Bone marrow (tissue), 2 donors: ENCODE measurements around the gene EFCAB5.
"Not testable (repeated sequence)": the region's sequence is repeated elsewhere in the genome, so short reads cannot be mapped to it uniquely, and the experiment has no call there.

Experiments used
- DNase-seq, 2 donors: peaks; one replicate each; lab custom pipeline; 2025; lab: John Stamatoyannopoulos, UW

The EFCAB5 gene

DNA sequence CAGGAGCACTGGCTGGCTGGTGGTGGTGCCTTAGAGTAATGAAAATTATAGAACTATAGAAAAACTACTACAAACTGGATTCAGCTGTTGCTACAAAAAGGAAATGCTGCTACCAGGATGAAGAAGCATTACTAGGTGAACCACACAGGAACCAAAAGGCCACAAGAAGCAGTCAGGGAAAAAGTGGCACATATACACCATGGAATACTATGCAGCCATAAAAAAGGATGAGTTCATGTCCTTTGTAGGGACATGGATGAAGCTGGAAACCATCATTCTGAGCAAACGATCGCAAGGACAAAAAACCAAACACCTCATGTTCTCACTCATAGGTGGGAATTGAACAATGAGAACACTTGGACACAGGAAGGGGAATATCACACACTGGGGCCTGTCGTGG lies 5.5 kb upstream of the EFCAB5 start:
- DNase-seq = not testable (repeated sequence)

- no peak for DNase-seq
Measured at GRCh38 chr17:29936724-29937123, 4.7 kb upstream of the EFCAB5 start.

DNA sequence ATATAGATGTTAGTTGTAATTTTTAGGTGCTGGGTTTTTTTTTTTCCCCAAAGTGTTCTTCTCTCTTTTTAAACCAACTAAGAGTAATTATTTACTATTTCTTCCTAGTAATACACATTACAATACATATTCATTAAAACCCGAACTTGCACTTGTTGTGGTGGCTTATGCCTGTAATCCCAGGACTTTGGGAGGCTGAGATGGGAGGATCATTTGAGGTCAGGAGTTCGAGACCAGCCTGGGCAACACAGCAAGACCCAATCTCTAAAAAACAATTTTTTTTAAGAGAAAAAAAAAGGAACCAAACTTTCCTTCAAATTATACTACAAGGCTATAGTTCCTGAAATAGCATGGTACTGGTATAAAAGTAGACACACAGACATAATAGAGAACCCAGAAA lies 3.8 kb downstream of the EFCAB5 start:
- no peak for DNase-seq

GRCh38 chr17:29948448-29949215 lies 7.2 kb downstream of the EFCAB5 start:
- DNase-seq = peak in 1 of 2 donors; percentile 74

DNA sequence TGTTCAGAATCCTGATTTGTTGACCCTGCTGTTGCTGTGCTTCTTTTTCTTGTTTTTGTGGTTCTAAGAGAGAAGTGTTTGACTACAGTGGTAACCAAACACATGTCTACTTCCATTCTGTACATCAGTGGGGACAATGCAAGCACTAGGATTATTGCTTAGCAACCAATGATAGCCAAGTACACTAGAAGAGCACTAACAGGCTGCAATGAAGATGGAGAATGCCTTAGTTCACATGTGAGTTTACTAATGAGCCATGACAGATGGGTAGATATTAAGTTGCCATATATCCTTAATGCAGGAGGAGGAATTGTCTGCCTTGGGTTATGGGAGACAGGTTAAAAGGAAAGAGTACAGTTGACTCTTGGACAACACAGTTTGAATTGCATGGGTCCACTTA lies 8.3 kb downstream of the EFCAB5 start:
- no peak for DNase-seq

DNA sequence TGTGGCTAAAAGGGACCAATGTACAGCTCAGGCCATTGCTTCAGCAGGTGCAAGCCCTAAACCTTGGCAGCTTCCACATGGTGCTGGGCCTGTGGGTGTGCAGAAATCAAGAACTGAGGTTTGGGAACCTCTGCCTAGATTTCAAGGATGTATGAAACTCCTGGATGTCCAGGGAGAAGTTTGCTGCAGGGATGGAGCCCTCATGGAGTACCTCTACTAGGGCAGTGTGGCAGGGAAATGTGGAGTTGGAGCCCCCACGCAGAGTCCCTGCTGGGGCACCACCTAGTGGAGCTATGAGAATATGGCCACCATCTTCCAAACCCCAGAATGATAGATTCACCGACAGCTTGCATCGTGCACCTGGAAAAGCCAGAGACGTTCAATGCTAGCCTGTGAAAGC lies 13.0 kb downstream of the EFCAB5 start:
- DNase-seq = no peak

- DNase-seq = no peak
Measured at GRCh38 chr17:29956225-29956624, 14.8 kb downstream of the EFCAB5 start.

GRCh38 chr17:29957488-29957887 lies 16.1 kb downstream of the EFCAB5 start:
- DNase-seq = not testable (repeated sequence)

DNA sequence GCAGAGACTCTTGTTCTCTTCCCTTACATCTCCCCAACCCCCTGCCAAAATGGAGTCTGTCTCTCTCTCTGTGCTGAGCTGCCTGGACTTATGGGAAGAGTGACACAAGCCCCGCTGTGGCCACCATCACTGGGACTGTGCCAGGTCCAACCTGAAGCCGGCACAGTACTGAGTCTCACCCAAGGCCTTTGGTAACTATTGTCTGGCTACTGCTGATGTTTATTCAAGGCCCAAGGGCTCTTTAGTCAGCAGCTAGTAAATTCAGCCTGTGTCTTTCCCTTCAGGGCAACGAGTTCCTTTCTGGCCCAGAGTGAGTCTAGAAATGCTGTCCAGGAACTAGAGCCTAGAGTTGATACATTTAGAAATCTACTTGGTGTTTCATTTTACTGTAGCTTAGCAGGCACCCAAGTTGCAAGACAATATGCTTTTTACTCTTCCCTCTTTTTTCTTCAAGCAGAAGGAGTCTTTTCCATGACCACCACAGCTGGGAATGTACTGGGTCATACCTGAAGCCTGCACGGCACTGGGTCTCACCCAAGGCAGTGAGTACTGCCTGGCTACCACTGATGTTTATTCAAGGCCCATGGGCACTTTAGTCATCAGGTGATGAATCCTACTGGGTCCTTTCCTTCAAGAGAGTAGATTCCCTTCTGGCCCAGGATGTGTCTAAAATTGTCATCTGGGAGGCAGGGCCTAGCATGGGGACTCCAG lies 17.7 kb downstream of the EFCAB5 start:
- no peak for DNase-seq

GRCh38 chr17:29959658-29960337 lies 18.4 kb downstream of the EFCAB5 start:
- DNase-seq = no peak

DNA sequence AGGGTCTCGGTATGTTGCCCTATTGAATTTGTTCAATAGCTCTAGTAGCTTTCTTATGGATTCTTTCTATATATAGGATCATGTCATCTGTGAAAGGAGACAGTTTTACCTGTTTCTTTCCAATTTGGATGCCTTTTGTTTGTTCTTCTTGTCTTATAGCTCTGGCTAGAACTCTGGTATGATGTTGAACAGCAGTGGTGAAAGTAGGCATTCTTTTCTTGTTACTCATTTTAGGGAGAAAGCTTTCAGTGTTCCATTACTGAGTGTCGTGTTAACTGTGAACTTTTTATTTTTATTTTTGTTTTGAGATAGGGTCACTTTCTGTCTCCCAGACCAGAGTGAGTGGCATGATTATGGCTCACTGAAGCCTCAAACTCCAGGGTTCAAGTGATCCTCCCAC lies 21.2 kb downstream of the EFCAB5 start:
- no peak for DNase-seq

GRCh38 chr17:29968271-29968670 lies 26.8 kb downstream of the EFCAB5 start:
- no peak for DNase-seq

GRCh38 chr17:29972277-29972676 lies 30.8 kb downstream of the EFCAB5 start:
- no peak for DNase-seq

DNA sequence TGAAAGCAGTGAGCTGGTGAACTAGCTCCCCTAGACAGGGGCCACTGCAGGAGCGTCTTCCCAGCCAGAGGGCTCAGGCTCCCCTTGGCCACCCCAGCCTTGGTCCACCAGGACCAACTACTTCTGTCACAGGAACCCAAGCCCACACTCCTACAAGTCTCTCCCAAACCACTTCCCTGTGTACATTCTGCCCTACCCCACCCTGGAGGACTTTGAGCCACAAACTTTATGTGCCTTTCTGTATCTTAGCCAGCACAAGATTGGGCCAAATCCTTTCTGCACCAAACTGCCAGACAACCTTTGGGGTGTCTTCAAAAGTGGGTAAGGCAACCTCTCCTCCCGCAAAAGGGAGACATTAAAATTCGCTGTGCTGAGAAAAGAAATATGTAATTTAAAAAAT lies 31.6 kb downstream of the EFCAB5 start:
- DNase-seq = no peak

DNA sequence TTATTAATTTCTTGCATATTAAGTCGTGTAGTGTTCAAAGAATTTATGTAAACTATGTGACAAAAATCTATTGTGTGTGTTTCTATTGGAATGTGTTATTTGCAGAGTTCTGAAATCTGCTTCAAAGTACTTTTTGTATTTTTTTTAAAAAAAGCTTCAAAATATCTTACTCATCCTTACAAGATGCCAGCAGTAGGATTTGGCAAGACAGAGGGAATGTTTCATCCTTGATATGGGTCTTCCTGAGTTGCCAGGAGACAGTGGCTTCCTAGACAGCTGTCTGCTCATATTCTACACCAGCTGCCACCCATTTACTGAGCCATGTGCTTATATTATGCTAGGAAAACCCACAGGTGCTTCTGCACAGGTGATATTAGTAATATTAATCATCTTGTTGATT lies 36.4 kb downstream of the EFCAB5 start:
- no peak for DNase-seq

GRCh38 chr17:29980261-29980660 lies 38.8 kb downstream of the EFCAB5 start:
- DNase-seq = no peak

DNA sequence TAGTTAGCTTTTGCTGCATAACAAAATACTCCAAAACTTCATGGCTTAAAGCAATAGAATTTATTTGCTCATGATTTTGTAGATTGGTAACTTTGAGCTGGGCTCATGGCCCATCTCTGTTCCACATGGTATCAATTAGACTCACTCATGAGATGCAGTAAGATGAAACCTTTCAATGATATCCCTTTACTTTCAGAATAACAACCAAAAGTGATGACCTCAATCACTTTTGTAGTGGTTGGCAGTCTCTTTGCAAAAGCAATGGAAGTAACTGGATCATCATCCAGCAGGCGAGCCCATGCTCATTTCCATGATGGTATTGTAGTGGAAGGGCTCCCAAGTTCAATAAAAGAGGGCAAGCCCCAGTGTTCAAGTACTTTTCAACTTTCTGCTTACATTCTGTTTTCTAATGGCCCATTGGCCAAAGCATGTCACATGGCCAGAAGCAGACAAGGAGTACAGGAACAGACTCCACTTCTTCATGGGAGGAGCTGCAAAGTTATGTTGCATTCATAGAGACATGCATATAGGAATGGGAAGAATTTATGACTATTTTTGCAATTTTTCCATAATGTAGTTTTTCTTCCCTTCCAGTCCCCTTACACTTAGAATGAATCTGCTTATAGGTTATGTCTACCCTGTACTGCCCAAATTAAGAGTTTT lies 41.7 kb downstream of the EFCAB5 start:
- no peak for DNase-seq

GRCh38 chr17:29996458-29996857 lies 55.0 kb downstream of the EFCAB5 start:
- no peak for DNase-seq

GRCh38 chr17:30000001-30000754 lies 58.7 kb downstream of the EFCAB5 start:
- DNase-seq = no peak

GRCh38 chr17:30000755-30001257 lies 59.4 kb downstream of the EFCAB5 start:
- DNase-seq = no peak

GRCh38 chr17:30002088-30002487 lies 60.7 kb downstream of the EFCAB5 start:
- DNase-seq = no peak
